Subcutaneous abdominal adipose tissue (tissue), 5 donors: Measurements from ENCODE around the gene DNASE2B.

Experiments
- H3K27ac ChIP-seq: one replicate; pipeline ENCODE4 v1.7.0; 2013; ENCODE audit warnings: low read depth, mild to moderate bottlenecking, inconsistent platforms, low read length, moderate library complexity
- H3K27me3 ChIP-seq, 5 donors: one replicate each; pipeline ENCODE4 v1.7.0; 2013; ENCODE audit warnings: low read length in 5 of 5, inconsistent platforms in 1 of 5; ENCODE audit not compliant: control insufficient read depth in 5 of 5, insufficient read depth in 4 of 5
- H3K36me3 ChIP-seq, 5 donors: one replicate each; pipeline ENCODE4 v1.7.0; 2013; ENCODE audit warnings: low read length in 5 of 5; ENCODE audit not compliant: control insufficient read depth in 5 of 5, insufficient read depth in 5 of 5
- H3K4me1 ChIP-seq, 5 donors: one replicate each; pipeline ENCODE4 v1.7.0; 2013; ENCODE audit warnings: low read length in 5 of 5, mild to moderate bottlenecking in 3 of 5, moderate library complexity in 1 of 5; ENCODE audit not compliant: control insufficient read depth in 5 of 5, insufficient read depth in 5 of 5
- H3K4me3 ChIP-seq, 5 donors: one replicate each; pipeline ENCODE4 v1.7.0; 2013; ENCODE audit warnings: low read length in 5 of 5, low read depth in 1 of 5
- H3K9ac ChIP-seq, 5 donors: one replicate each; pipeline ENCODE4 v1.7.0; 2013; ENCODE audit warnings: low read length in 5 of 5, mild to moderate bottlenecking in 4 of 5, moderate library complexity in 3 of 5
- H3K9me3 ChIP-seq, 5 donors: one replicate each; pipeline ENCODE4 v1.7.0; 2013; ENCODE audit warnings: low read length in 5 of 5; ENCODE audit not compliant: control insufficient read depth in 5 of 5
- donor health status: healthy.
- donor health status: healthy.
- donor health status: healthy.
- donor health status: healthy.
- donor health status: healthy.

The DNASE2B gene

GRCh38 chr1:84450910-84451309 lies 52.6 kb downstream of the DNASE2B start:
- Histone ChIP-seq H3K4me3 (no peak overlapping the region), H3K9ac (no peak overlapping the region), H3K27ac (no peak overlapping the region), H3K4me1 (no peaks in the 10 kb centered on the region), H3K27me3 (peaks cover 0 to 3% (median 0%) of the 10 kb centered on the region in 5 donors), H3K9me3 (no peaks in the 10 kb centered on the region), H3K36me3 (no peaks in the 10 kb centered on the region)

GRCh38 chr1:84452436-84452835 lies 54.2 kb downstream of the DNASE2B start:
- Histone ChIP-seq H3K27ac (no peak overlapping the region), H3K9ac (no peak overlapping the region), H3K9me3 (no peaks in the 10 kb centered on the region), H3K4me1 (no peaks in the 10 kb centered on the region), H3K36me3 (no peaks in the 10 kb centered on the region), H3K27me3 (peaks cover 0 to 3% (median 0%) of the 10 kb centered on the region in 5 donors), H3K4me3 (no peak overlapping the region)

GRCh38 chr1:84462118-84462517 lies 63.8 kb downstream of the DNASE2B start:
- peaks cover 0 to 8% (median 5%) of the 10 kb centered on the region in 5 donors for H3K27me3 ChIP-seq
- no peaks in the 10 kb centered on the region for H3K4me1 ChIP-seq
- H3K9ac ChIP-seq: no peak overlapping the region
- no peak overlapping the region for H3K4me3 ChIP-seq
- no peak overlapping the region for H3K27ac ChIP-seq
- no peaks in the 10 kb centered on the region for H3K9me3 ChIP-seq
- H3K36me3 ChIP-seq: no peaks in the 10 kb centered on the region
